PC-3 (cell line): ENCODE results near the gene REST.

ENCODE experiments used
- CTCF ChIP-seq: fragments of 300-600 bp; sonication (generic); conservative IDR thresholded peaks from 2 replicates; pipeline ENCODE4 v1.5.1; 2017; ENCODE audit warnings: antibody characterized with exemption, low read depth, mild to moderate bottlenecking, low read length
- EZH2phosphoT487 ChIP-seq: fragments of 300-600 bp; sonication (generic); IDR thresholded peaks from 2 replicates; pipeline ENCODE4 v1.6.1; 2018; ENCODE audit warnings: mild to moderate bottlenecking, antibody characterized with exemption, low read length, borderline replicate concordance

DNA sequence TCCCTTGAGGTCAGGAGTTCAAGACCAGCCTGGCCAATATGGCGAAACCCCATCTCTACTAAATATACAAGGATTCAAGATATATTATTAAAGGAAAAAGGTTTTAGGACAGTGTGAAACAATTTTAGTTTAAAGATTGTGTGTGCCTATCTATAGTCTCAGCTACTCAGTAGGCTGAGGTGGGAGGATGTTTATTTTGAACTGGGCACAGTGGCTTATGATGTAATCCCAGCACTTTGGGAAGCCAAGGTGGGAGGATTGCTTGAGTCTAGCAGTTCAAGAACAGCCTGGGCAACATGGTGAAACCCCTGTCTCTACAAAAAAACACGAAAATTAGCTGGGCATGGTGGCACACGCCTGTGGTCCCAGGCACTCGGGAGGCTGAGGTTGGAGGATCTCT lies 31.4 kb upstream of the REST start:
- TF ChIP-seq CTCF (no peak), EZH2phosphoT487 (no peak)
